22Rv1 (cell line): Measurements from ENCODE around the gene DDB1.

Experiments
- CTCF ChIP-seq: fragments of 450-650 bp; IDR thresholded peaks from 2 replicates; pipeline ENCODE4 v1.5.1; 2017; ENCODE audit warnings: mild to moderate bottlenecking
- ZFX ChIP-seq: fragments of 450-650 bp; IDR thresholded peaks from 2 replicates; pipeline ENCODE4 v1.6.1; 2017; ENCODE audit warnings: antibody characterized with exemption, borderline replicate concordance

GRCh38 chr11:61309141-61309540 lies 23.8 kb downstream of the DDB1 start:
- TF ChIP-seq CTCF = no peak
- TF ChIP-seq ZFX = no peak
